ENCODE data around the gene NFASC.

NFASC gene

DNA sequence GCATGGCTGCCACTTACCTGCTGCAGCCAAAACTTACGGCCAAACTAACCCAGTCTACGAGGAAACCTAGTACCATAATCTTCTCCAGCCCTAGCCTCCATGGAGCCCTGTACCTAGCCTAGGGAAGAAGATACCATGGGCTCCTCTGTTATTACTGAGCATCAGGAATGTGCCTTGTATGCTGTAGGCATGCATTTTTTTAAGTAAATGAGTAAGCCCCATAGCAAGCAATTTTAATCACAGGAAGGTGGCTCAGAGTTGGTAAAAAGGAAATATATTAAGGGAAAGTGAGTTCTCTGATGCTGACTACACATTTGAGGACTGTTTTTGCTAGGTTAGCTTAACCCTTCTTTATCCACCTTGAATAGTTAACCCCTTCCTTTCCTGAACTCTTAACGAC is 21.2 kb downstream of the NFASC start:
- no peak for DNase-seq

DNA sequence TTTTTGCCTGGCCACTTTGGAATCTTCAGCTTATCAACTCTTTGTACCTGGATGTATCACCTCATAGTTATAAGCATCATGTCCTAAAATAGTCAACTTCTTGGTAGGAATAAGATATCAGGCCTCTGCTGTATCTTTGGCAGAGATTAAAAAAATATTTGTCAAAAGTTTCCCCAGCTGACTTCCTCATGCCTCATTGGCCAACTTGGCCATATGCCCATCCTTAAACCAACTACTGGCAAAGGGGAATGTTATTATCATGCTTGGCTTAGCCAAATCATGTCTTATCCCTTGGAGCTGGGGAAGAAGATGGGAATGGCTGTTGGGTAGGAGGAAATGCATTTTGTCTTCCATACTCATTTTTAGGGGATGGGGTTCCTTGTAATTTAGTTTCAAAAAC is 23.4 kb downstream of the NFASC start:
- DNase-seq = no peak

- DNase-seq = no peak
Measured at GRCh38 chr1:204894606-204895005, 23.9 kb downstream of the NFASC start.

GRCh38 chr1:204896023-204896422 is 25.4 kb downstream of the NFASC start:
- DNase-seq = no peak

- no peak for DNase-seq
Measured at GRCh38 chr1:204896787-204897469, 26.3 kb downstream of the NFASC start.

DNA sequence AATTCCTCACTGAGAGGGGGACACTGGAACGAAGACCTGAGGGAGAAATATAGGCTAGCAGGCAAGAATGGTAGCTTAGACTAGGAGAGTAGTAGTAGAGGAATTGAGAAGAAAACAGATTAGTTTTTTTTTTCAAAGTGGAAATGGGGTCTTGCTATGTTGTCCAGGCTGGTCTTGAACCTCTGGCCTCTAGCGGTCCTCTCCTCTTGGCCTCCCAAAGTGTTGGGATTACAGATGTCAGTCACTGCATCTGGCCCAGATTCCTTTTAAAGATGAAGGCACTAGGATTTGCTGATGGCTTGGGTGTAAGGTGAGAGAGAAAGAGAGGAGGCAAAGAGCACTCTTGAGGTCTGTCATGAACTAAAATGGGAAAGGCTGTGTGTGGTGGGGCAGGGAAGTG is 30.1 kb downstream of the NFASC start:
- no peak for DNase-seq

DNA sequence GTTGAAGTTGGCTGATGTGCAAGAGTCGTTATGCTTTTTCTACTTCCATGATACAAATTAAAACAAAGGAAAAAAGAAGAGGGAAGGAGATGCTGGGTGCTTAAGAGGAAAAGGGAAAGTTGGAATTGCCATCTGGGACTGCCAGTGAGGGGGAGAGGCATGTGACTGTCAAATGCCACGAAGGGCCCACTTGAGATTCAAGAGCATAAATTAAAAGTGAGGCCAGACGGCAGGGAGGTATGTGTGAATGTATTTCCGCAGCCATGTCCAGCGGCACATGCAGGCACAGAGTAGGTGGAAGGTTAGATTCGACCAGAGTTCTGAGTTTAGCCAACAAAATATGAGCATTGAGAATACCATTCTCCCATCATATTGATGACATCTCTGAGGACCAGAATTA is 32.0 kb downstream of the NFASC start:
- no peak for DNase-seq

DNA sequence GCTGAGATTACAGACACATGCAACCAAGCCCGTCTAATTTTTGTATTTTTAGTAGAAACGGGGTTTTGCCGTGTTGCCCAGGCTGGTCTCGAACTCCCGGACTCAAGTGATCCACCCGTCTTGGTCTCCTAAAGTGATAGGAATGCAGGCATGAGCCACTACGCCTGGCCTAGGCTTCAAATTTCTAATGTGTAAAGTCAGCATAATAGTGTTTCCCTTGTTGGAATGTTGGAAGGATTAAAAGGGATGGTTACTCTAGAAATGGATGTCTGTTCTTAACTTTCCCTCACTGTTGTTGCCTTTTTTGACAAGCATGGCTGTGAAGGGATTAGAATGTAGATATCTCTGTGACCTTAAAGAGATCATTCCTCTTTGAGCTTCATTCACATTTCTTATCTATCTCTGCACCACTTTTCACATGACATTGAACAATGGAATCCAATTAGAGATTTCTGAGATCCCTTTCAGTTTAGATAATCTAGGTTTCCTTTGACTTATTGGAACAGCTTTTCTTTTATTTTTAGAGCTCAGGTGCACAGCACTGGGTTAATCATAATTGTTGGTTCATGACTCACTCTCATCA is 33.7 kb downstream of the NFASC start:
- DNase-seq = no peak

- no peak for DNase-seq
Measured at GRCh38 chr1:204909109-204909508, 38.4 kb downstream of the NFASC start.

- DNase-seq = no peak
Measured at GRCh38 chr1:204915861-204916495, 45.3 kb downstream of the NFASC start.

DNA sequence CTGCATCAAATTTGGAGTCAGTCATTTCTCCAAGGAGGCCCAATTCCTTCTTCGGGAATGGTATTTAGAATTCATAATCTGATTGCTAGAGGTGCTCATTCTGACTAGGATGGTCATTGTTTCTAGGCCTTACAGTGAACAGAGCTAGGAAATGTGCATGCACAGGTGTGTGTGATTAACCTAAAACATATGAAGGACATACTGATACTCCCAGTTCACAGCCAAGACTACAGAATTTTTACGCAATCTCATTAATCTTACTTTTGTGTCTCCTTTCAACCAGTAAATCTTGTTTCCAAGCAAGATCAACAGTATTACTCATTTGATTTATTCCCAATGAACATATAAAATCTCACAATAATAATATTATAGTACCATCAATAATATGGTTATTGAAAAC is 47.1 kb downstream of the NFASC start:
- DNase-seq = no peak

DNA sequence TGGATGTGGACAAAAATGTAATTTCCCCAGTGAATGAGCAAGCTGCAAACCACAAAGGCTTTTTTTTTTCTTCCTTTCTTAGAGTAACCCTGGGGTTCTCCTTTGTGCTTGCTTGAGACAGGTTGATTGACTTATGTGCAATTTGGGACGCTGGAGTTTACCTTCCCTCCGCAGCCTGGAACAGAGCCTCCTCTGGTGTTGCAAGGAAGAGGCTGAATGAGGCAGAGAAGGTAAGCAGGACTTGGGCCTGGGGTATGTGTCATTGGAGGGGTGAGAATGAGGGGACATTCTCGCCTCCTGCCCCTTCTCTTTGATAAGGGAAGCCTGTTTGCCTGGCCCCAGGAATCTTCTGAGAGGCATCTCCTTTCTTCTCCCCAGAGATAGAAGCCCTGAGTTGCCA is 49.8 kb downstream of the NFASC start:
- DNase-seq = no peak

- DNase-seq = no peak
Measured at GRCh38 chr1:204920967-204921366, 50.3 kb downstream of the NFASC start.

DNA sequence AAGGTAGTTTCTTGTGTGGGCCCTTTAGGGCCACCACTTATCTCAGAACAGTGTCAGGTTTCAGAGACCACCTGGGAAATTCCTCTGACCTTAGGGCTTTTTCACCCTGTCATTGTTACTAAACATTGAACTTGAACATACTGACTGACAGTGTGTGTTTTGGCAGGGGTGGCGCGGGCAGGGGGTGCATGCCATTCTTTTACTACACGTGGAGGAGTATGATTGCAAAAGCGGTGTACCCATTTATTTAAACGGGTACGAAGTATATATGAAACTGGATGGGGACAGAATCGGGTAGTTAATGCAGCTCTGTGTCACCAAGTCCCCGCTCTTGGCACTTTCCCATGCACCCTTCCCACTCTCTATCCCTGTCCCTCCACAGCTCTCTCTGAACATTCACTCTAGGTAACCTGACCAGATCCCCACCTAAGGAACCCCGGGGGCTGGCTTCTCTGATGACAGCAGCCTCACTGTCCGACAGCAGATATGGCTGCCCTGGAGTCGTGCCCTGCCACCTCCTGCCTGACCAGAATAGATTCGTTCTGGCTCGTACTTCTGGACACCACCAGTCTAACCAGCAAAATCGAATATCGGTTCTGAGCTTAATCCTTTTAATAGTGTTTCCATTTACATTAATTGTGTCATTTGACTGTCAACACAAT is 51.3 kb downstream of the NFASC start:
- no peak for DNase-seq

GRCh38 chr1:204923201-204923600 is 52.5 kb downstream of the NFASC start:
- DNase-seq = no peak

DNA sequence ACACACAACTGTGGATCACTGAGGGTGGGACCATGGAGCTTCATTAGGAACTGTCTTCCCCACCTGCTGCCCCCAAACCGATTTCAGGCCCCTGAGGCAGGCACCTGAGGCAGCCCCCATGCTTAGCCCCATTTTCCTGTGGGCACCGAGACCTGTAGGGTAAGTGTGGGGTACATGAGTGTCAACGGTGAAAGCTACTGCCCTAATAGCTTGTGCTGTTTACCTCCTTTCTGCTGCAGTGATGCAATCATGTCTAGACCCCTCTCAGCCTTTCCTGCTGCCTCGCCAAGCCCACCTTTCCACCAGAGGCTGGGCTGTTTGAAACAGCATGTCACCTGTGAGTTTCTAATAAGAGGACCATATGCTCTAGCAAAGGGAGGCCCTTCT is 53.0 kb downstream of the NFASC start:
- no peak for DNase-seq

- DNase-seq = no peak
Measured at GRCh38 chr1:204924013-204924759, 53.5 kb downstream of the NFASC start.

DNA sequence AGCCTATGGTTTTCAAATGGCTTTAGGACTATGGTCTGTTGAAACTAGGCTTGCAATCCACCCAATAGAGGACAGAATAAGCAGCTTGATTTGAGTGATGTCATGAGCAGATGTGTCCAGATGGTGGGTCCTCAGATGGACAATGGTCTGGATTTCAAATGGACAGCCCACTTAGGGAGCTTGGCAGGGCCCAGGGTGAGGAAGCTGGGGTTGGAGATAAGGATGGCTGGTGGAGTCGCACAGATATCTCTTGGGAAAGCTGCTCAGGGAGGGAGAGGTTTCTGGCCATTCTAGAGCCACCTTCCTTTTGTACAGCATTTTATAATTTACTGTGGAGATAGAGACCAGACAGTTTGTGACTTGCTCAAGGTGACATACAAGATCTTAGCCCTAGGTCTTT is 55.0 kb downstream of the NFASC start:
- DNase-seq = no peak

- DNase-seq = no peak
Measured at GRCh38 chr1:204927673-204928641, 57.3 kb downstream of the NFASC start.

- DNase-seq = no peak
Measured at GRCh38 chr1:204928671-204929486, 58.2 kb downstream of the NFASC start.

- no peak for DNase-seq
Measured at GRCh38 chr1:204929487-204930154, 59.0 kb downstream of the NFASC start.

Data from NCI-H1092 (cell line).